HG03565 (cell line): ENCODE measurements around the gene VGLL4.
"Not testable (repeated sequence)": the region's sequence is repeated elsewhere in the genome, so short reads cannot be mapped to it uniquely, and the experiment has no call there.

Experiments
- ATAC-seq: cut with Tn5 transposase; IDR thresholded peaks from one replicate; pipeline ENCODE4 v1.9.1; 2021; ENCODE audit warnings: mild to moderate bottlenecking, moderate library complexity; ENCODE audit not compliant: unreplicated experiment

Gene VGLL4

GRCh38 chr3:11536132-11536935, 107.4 kb downstream of the VGLL4 start:
- no peak for ATAC-seq

GRCh38 chr3:11535243-11535960, 108.3 kb downstream of the VGLL4 start:
- ATAC-seq, result no peak

DNA sequence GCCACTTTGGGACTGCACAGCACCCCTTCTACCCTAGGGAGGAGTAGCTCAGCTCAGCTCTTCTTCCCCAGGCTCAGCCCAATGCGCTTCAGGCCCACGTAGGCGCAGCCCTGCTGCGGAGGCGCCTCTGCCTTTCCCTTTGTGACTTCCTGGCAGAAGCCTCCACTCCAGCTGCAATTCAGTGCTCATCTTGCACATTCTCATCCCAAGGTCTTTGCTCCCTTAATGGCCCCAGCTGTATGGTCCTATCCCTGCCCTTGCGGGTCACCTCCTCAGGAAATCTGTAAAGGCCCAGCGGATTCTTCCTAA, 109.0 kb downstream of the VGLL4 start:
- ATAC-seq, result no peak

GRCh38 chr3:11534011-11534792, 109.5 kb downstream of the VGLL4 start:
- ATAC-seq, result no peak

GRCh38 chr3:11532931-11533391, 110.8 kb downstream of the VGLL4 start:
- ATAC-seq, result no peak

DNA sequence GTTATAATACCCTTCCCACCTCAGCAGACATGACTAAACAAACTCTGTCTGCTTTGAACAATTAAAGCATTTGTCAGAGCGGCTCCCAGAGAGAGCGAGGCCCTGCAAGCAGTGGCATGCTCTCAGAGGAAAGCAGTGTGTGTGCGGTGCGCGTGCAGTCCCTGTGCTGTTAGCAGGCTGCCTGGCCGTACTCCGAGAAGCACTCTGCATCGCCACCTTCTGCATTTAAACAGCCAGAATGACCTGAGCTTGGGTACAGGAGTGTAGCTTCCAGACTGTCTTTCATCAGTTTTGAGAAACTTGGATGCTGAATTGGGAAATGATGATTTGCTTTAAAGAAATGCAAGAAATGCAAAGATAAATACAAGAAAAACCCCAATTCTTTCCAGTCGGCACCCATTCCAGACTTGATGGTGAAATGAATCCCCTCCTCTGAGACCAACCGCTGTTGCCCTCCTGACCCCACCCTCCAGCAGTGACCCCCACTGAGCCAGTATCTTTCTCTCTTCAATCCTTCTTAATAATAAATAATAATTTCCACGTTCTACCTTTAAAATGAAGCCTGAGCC, 113.5 kb downstream of the VGLL4 start:
- ATAC-seq, result no peak

DNA sequence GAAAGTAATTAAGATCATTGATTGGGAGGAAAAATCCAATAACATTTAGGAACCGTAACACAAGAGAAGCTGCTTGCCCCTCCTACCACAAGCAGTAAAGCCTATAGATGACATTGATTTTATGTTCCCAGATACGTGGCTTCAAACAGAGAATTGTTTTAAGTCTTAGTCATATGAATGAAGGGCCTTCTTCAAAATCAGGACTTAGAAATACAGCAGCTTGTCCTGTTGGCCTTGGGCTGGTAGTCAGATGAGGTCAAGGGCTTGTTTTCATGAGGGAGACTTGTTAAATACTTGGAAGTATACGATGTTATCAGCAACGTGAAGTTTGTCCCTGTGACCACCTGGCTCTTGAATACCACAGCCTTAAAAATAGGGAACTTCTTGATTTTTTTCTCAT, 114.4 kb downstream of the VGLL4 start:
- no peak for ATAC-seq

DNA sequence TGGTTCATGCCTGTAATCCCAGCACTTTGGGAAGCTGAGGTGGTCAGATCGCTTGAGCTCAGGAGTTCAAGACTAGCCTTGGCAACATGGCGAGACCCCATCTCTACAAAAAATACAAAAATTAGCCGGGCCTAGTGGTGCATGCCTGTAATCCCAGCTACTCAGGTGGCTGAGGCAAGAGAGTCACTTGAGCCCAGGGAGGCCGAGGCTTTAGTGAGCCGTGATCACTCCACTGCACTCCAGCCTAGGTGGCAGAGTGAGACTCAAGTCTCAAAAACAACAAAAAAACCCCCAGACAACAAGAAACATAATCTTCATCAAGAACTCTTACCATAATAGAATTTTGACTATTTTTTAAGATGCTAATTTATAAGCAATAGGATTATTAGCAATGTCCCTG, 117.6 kb downstream of the VGLL4 start:
- not testable (repeated sequence) for ATAC-seq

DNA sequence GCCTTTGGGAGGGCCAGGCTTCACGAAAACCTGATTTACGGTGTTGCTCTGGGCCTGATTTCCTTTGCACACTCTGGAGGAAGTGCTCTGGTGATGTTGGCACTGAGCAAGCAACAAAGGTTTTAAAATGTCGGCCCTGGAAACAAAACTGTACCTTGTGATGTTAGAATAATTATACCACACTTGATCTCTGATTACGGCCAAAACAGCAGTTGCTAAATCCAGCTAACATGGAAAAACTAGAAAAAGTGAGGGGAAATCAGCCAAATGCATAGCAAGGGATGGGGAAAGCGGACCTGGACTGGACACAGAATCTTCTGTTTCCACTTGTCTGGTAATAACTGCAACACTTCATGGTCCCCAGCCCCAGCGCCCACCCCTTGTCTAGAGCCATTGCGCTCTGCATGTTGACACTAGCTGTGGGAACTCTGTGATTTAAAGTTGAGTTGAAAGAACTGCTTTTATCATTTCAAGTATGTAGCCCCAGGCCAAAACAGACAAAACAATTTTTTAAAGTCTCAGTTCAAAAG, 120.1 kb downstream of the VGLL4 start:
- no peak for ATAC-seq

- no peak for ATAC-seq
Measured at GRCh38 chr3:11522953-11523571, 120.7 kb downstream of the VGLL4 start.

GRCh38 chr3:11522398-11522715, 121.4 kb downstream of the VGLL4 start:
- ATAC-seq, result no peak

- ATAC-seq, result no peak
Measured at GRCh38 chr3:11521167-11521566, 122.5 kb downstream of the VGLL4 start.

- no peak for ATAC-seq
Measured at GRCh38 chr3:11517601-11518000, 126.1 kb downstream of the VGLL4 start.

DNA sequence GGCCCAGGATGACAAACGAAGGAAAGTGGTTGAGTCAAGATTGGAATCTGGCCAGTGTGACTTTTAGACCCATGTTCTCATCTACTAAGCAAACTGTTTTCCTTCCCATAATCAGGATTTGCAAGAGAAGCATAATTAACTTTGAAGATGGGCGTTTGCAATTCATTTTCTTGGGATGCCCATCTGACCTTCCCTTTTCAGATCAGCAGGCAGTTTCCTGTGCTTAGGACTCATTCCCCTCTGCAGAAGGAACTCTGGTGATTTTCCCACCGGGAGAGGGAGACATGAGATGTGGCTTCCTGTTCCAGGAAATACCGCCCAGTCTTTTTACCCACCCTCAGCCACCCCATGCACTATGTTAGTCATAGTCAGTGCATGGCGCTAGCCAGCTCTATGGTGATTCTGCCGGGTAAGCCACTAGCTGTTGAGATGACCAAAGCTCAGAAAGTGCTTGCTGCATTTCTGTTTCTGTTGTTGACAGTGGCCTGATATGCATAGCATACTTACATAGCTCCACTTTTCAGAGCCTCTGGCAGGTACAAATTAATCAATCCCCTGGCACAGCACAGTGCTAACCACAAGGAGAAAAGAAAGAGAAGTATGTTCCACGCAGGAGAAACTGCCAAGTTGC, 129.4 kb downstream of the VGLL4 start:
- ATAC-seq, result no peak

DNA sequence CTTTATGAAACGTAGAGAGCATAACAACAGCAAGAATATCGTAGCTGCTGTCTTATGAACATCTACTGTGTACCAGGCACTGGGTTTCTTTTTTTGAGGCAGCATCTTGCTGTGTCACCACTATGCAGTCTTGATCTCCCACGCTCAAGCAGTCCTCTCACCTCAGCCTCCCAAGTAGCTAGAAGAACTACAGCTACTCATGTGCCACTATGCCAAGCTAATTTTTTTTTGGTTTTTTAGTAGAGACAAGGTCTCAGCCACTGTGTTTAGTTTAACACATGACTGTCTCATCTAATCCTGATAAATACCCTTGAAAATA, 129.9 kb downstream of the VGLL4 start:
- no peak for ATAC-seq

DNA sequence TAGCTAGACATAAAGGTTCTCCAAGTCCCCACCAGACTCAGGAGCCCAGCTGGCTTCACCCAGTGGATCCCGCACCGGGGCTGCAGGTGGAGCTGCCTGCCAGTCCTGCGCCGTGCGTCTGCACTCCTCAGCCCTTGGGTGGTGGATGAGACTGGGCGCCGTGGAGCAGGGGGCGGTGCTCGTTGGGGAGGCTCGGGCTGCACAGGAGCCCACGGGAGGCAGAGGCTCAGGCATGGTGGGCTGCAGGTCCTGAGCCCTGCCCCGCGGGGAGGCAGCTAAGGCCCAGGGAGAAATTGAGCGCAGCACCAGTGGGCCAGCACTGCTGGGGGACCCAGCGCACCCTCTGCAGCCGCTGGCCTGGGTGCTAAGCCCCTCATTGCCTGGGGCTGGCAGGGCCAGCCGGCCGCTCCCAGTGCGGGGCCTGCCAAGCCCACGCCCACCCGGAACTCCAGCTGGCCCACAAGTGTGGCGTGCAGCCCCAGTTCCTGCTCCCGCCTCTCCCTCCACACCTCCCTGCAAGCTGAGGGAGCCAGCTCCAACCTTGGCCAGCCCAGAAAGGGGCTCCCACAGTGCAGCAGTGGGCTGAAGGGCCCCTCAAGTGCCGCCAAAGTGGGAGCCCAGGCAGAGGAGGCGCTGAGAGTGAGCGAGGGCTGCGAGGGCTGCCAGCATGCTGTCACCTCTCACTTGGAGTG, 130.4 kb downstream of the VGLL4 start:
- ATAC-seq, result not testable (repeated sequence)

GRCh38 chr3:11511606-11512005, 132.1 kb downstream of the VGLL4 start:
- not testable (repeated sequence) for ATAC-seq

GRCh38 chr3:11510356-11510755, 133.4 kb downstream of the VGLL4 start:
- ATAC-seq, result no peak

- ATAC-seq, result no peak
Measured at GRCh38 chr3:11510001-11510340, 133.7 kb downstream of the VGLL4 start.
